Stomach (tissue), 9 donors: ENCODE data around the gene PRSS16. TPM values are rescaled to one million over a fixed set of nuclear protein-coding genes. Genes with fewer than 3 reads are reported as not detected.
"Not testable (repeated sequence)": the region's sequence is repeated elsewhere in the genome, so short reads cannot be mapped to it uniquely, and the experiment has no call there.

Source experiments
- DNase-seq, 2 donors: peaks; one replicate each; pipeline versions ENCODE4 v3.0.0 to v3.0.0-alpha.2; 2013 to 2019
- H3K27ac ChIP-seq, 5 donors: fragments of 200-600 bp in 4 of 5; sonication (generic) in 4 of 5; one replicate each; pipeline ENCODE4 v1.5.1; 2013 to 2019; ENCODE audit warnings: mild to moderate bottlenecking in 1 of 5, moderate library complexity in 1 of 5
- H3K27me3 ChIP-seq, 3 donors: fragments of 200-600 bp; sonication (generic); one replicate each; pipeline ENCODE4 v1.5.1; 2017 to 2019; ENCODE audit warnings: mixed run types in 1 of 3
- H3K36me3 ChIP-seq, 4 donors: fragments of 200-600 bp; sonication (generic); 1 replicate in 3 of 4; 2 replicates in 1 of 4; pipeline ENCODE4 v1.5.1; 2016 to 2019
- H3K4me1 ChIP-seq, 4 donors: fragments of 200-600 bp; sonication (generic); one replicate each; pipeline ENCODE4 v1.5.1; 2016 to 2019
- H3K4me3 ChIP-seq, 4 donors: fragments of 200-600 bp; sonication (generic) in 3 of 4; one replicate each; pipeline ENCODE4 v1.5.1; 2016 to 2019; ENCODE audit warnings: mild to moderate bottlenecking in 1 of 4
- H3K9me3 ChIP-seq, 4 donors: fragments of 200-600 bp; sonication (generic); one replicate each; pipeline ENCODE4 v1.5.1; 2016 to 2019
- EP300 ChIP-seq: sonication (generic); formaldehyde crosslinking; IDR thresholded peaks from one replicate; pipeline ENCODE4 v1.6.1; 2017; ENCODE audit warnings: antibody characterized with exemption
- POLR2A ChIP-seq, 4 donors: fragments of 450-650 bp; IDR thresholded peaks; one replicate each; pipeline ENCODE4 v1.6.1; 2016; ENCODE audit warnings: antibody characterized with exemption in 4 of 4, control low read depth in 2 of 4, mild to moderate bottlenecking in 1 of 4, moderate library complexity in 1 of 4
- POLR2AphosphoS5 ChIP-seq, 3 donors: sonication (generic); formaldehyde crosslinking; IDR thresholded peaks; one replicate each; pipeline ENCODE4 v1.6.1; 2016; ENCODE audit warnings: antibody characterized with exemption in 3 of 3
- WGBS, 5 donors: extraction: QIAGEN DNeasy Blood & Tissue Kit in 3 of 5; methylation state at CpG; one replicate each; pipeline versions ENCODE4 v1.1.5 to v1.1.7; 2013 to 2018; 5-methylcytosine and 5-hydroxymethylcytosine counted together
- intact Hi-C: fragments of 100-400 bp; cut with DNase I; formaldehyde crosslinking; loops from one replicate; pipeline ENCODE4 v1.15.1; 2023; ENCODE audit warnings: low total_unique reads
- polyA plus RNA-seq, 3 donors: library from polyadenylated mRNA; stranded (reverse); fragments of 200-250 nt; gene quantifications; one replicate each; pipeline ENCODE4 v1.2.3, GENCODE V29; 2013
- total RNA-seq, 5 donors: library from RNA; depleted of rRNA; stranded (reverse); fragments of >200 nt; gene quantifications; one replicate each; pipeline versions ENCODE4 v1.1.0 to v1.2.3, GENCODE V29; 2014 to 2016
- TF ChIP-seq, protein P1 (sequence below), 7 experiments: fragments of 450-650 bp in 4 of 7; fragments of 200-600 bp in 3 of 7; sonication (generic) in 3 of 7; IDR thresholded peaks; one replicate each; pipeline ENCODE4 v1.5.1; 2016 to 2019; ENCODE audit warnings: antibody characterized with exemption in 7 of 7, control low read depth in 2 of 7, mild to moderate bottlenecking in 1 of 7
- donor health status: healthy with polysubstance abuse.
- donor health status: Bipolar disorder and iron deficiency.
- donor health status: healthy.

PRSS16 gene
- total and polyA plus RNA-seq, 8 donors = 2.2 to 36.2 (median 13.8) TPM; not detected in 1

- WGBS, 5 donors = 21 to 41% (median 33%) methylated on average over 19 of the region's 19 CpGs
- Histone ChIP-seq H3K27ac (no peak overlapping the region), H3K36me3 (no peaks in the 10 kb centered on the region), H3K27me3 (peaks cover 4 to 98% (median 28%) of the 10 kb centered on the region in 3 donors), H3K9me3 (peaks cover 0 to 36% (median 29%) of the 10 kb centered on the region in 4 donors), H3K4me1 (peaks cover 0 to 4% (median 0%) of the 10 kb centered on the region in 4 donors), H3K4me3 (no peak overlapping the region)
- TF ChIP-seq POLR2A (IDR thresholded peaks at IDR 0.05) = no peak
- TF ChIP-seq POLR2AphosphoS5 (IDR thresholded peaks at IDR 0.05) = no peak
- TF ChIP-seq, protein P1, sequence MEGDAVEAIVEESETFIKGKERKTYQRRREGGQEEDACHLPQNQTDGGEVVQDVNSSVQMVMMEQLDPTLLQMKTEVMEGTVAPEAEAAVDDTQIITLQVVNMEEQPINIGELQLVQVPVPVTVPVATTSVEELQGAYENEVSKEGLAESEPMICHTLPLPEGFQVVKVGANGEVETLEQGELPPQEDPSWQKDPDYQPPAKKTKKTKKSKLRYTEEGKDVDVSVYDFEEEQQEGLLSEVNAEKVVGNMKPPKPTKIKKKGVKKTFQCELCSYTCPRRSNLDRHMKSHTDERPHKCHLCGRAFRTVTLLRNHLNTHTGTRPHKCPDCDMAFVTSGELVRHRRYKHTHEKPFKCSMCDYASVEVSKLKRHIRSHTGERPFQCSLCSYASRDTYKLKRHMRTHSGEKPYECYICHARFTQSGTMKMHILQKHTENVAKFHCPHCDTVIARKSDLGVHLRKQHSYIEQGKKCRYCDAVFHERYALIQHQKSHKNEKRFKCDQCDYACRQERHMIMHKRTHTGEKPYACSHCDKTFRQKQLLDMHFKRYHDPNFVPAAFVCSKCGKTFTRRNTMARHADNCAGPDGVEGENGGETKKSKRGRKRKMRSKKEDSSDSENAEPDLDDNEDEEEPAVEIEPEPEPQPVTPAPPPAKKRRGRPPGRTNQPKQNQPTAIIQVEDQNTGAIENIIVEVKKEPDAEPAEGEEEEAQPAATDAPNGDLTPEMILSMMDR (IDR thresholded peaks at IDR 0.05) = no peak
- TF ChIP-seq EP300 = no peak
- intact Hi-C loops = no loop called here
- DNase-seq = no peak
Observed at GRCh38 chr6:27214126-27214601, 33.3 kb upstream of the PRSS16 start.

GRCh38 chr6:27216874-27217273 lies 30.6 kb upstream of the PRSS16 start:
- Histone ChIP-seq H3K4me1 (peaks cover 0 to 4% (median 0%) of the 10 kb centered on the region in 4 donors), H3K9me3 (peaks cover 0 to 36% (median 29%) of the 10 kb centered on the region in 4 donors), H3K27ac (no peak overlapping the region), H3K4me3 (no peak overlapping the region), H3K36me3 (no peaks in the 10 kb centered on the region), H3K27me3 (peaks cover 0 to 85% (median 28%) of the 10 kb centered on the region in 3 donors)
- 93 to 96% (median 95%) methylated on average over 21 of the region's 21 CpGs for WGBS, 5 donors
- TF ChIP-seq POLR2A (IDR thresholded peaks at IDR 0.05) (no peak), POLR2AphosphoS5 (IDR thresholded peaks at IDR 0.05) (no peak)
- TF ChIP-seq, protein P1 (IDR thresholded peaks at IDR 0.05) = no peak
- intact Hi-C loops = no loop called here
- DNase-seq = no peak

GRCh38 chr6:27222971-27223370 lies 24.5 kb upstream of the PRSS16 start:
- H3K36me3 ChIP-seq, H3K27ac ChIP-seq, H3K4me1 ChIP-seq, DNase-seq, H3K9me3 ChIP-seq, H3K4me3 ChIP-seq, intact Hi-C loops: not testable (repeated sequence)
- peaks cover 0 to 69% (median 11%) of the 10 kb centered on the region in 3 donors for H3K27me3 ChIP-seq
- WGBS, 5 donors = 89 to 96% (median 92%) methylated on average over 15 of the region's 15 CpGs

GRCh38 chr6:27224729-27225128 lies 22.8 kb upstream of the PRSS16 start:
- H3K4me1 ChIP-seq = no peaks in the 10 kb centered on the region
- H3K9me3 ChIP-seq = peaks cover 0 to 3% (median 1%) of the 10 kb centered on the region in 4 donors
- no peak for DNase-seq
- H3K36me3 ChIP-seq = no peaks in the 10 kb centered on the region
- intact Hi-C loops = no loop called here
- H3K27ac ChIP-seq = no peak overlapping the region
- H3K4me3 ChIP-seq = no peak overlapping the region
- TF ChIP-seq POLR2AphosphoS5 (IDR thresholded peaks at IDR 0.05) (no peak), POLR2A (IDR thresholded peaks at IDR 0.05) (no peak), EP300 (no peak)
- TF ChIP-seq, protein P1 (IDR thresholded peaks at IDR 0.05) = no peak
- peaks cover 0 to 74% (median 16%) of the 10 kb centered on the region in 3 donors for H3K27me3 ChIP-seq
- 60 to 73% (median 69%) methylated on average over 4 of the region's 4 CpGs for WGBS, 5 donors

DNA sequence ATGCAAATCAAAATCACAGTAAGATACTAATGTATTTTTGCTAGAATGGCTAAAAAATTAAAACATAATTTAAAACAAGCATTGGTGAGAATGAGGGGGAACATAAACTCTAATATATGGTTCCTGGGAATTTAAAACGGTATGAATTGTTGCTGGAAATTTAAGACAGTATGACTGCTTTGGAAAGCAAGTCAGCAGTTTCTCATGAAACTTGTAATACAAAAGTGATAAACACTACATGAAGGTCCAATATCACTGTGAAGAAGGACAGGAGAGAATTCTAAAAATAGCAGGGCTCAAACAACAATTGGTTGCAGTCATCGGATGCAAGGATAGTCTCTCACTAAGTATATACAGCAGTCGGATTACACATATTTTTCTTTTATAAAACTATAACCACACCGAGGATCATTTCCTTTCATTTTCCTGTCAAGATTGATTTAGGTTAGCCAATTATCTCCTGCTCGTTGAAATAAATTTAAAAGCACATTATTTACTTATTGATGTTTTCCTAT lies 18.5 kb upstream of the PRSS16 start:
- H3K27me3 ChIP-seq = peaks cover 5 to 89% (median 33%) of the 10 kb centered on the region in 3 donors
- intact Hi-C loops = no loop called here
- DNase-seq = no peak
- TF ChIP-seq POLR2AphosphoS5 (IDR thresholded peaks at IDR 0.05) (no peak), POLR2A (IDR thresholded peaks at IDR 0.05) (no peak), EP300 (no peak)
- TF ChIP-seq, protein P1 (IDR thresholded peaks at IDR 0.05) = no peak
- no peak overlapping the region for H3K4me3 ChIP-seq
- H3K27ac ChIP-seq = no peak overlapping the region
- peaks cover 0 to 13% (median 4%) of the 10 kb centered on the region in 4 donors for H3K9me3 ChIP-seq
- no peaks in the 10 kb centered on the region for H3K36me3 ChIP-seq
- WGBS, 5 donors = 61 to 78% (median 70%) methylated on average over 5 of the region's 5 CpGs
- H3K4me1 ChIP-seq = no peaks in the 10 kb centered on the region
